ENCODE data around the gene MRRF. TPM values are rescaled to one million over a fixed set of nuclear protein-coding genes. Genes with fewer than 3 reads are reported as not detected.

MRRF gene
- total RNA-seq, 1 donor from 2014 or later, result 52.7 TPM

- H3K27me3 ChIP-seq (ENCODE audit: control insufficient read depth, insufficient read depth, low read length), result peaks cover 56% of the 10 kb centered on the region
- TF ChIP-seq CTCF (IDR thresholded peaks at IDR 0.05; ENCODE audit: insufficient read depth, low read length, severe bottlenecking), result no peak
- DNase-seq (ENCODE audit: low read depth) (peak; percentile 19), FAIRE-seq (no peak)
- H3K36me3 ChIP-seq (ENCODE audit: control insufficient read depth, insufficient read depth, low read length), result no peaks in the 10 kb centered on the region
- H3K4me3 ChIP-seq (ENCODE audit: low read depth, low read length), result no peak overlapping the region
Observed at GRCh38 chr9:122218071-122218934, 46.4 kb upstream of the MRRF start.

GRCh38 chr9:122218935-122219855 lies 45.5 kb upstream of the MRRF start:
- FAIRE-seq (no peak), DNase-seq (ENCODE audit: low read depth) (no peak)
- Histone ChIP-seq H3K4me3 (ENCODE audit: low read depth, low read length) (no peak overlapping the region), H3K27me3 (ENCODE audit: control insufficient read depth, insufficient read depth, low read length) (peaks cover 62% of the 10 kb centered on the region), H3K36me3 (ENCODE audit: control insufficient read depth, insufficient read depth, low read length) (no peaks in the 10 kb centered on the region)
- no peak for TF ChIP-seq CTCF (IDR thresholded peaks at IDR 0.05; ENCODE audit: insufficient read depth, low read length, severe bottlenecking)

- DNase-seq (ENCODE audit: low read depth), result no peak
- no peak for TF ChIP-seq CTCF (IDR thresholded peaks at IDR 0.05; ENCODE audit: insufficient read depth, low read length, severe bottlenecking)
- no peak for FAIRE-seq
- peaks cover 65% of the 10 kb centered on the region for H3K27me3 ChIP-seq (ENCODE audit: control insufficient read depth, insufficient read depth, low read length)
- no peaks in the 10 kb centered on the region for H3K36me3 ChIP-seq (ENCODE audit: control insufficient read depth, insufficient read depth, low read length)
- no peak overlapping the region for H3K4me3 ChIP-seq (ENCODE audit: low read depth, low read length)
Observed at GRCh38 chr9:122219856-122220672, 44.6 kb upstream of the MRRF start.

GRCh38 chr9:122220673-122221182 lies 44.0 kb upstream of the MRRF start:
- Histone ChIP-seq H3K36me3 (ENCODE audit: control insufficient read depth, insufficient read depth, low read length) (no peaks in the 10 kb centered on the region), H3K4me3 (ENCODE audit: low read depth, low read length) (no peak overlapping the region), H3K27me3 (ENCODE audit: control insufficient read depth, insufficient read depth, low read length) (peaks cover 66% of the 10 kb centered on the region)
- TF ChIP-seq CTCF (IDR thresholded peaks at IDR 0.05; ENCODE audit: insufficient read depth, low read length, severe bottlenecking), result no peak
- FAIRE-seq (peak; percentile 32), DNase-seq (ENCODE audit: low read depth) (no peak)

- no peak for DNase-seq (ENCODE audit: low read depth)
- no peak for FAIRE-seq
- TF ChIP-seq CTCF (IDR thresholded peaks at IDR 0.05; ENCODE audit: insufficient read depth, low read length, severe bottlenecking), result no peak
- H3K27me3 ChIP-seq (ENCODE audit: control insufficient read depth, insufficient read depth, low read length), result peaks cover 69% of the 10 kb centered on the region
- no peak overlapping the region for H3K4me3 ChIP-seq (ENCODE audit: low read depth, low read length)
- H3K36me3 ChIP-seq (ENCODE audit: control insufficient read depth, insufficient read depth, low read length), result no peaks in the 10 kb centered on the region
Observed at GRCh38 chr9:122221183-122221811, 43.4 kb upstream of the MRRF start.
